ENCODE data around the gene NAP1L1.

NAP1L1 gene

DNA sequence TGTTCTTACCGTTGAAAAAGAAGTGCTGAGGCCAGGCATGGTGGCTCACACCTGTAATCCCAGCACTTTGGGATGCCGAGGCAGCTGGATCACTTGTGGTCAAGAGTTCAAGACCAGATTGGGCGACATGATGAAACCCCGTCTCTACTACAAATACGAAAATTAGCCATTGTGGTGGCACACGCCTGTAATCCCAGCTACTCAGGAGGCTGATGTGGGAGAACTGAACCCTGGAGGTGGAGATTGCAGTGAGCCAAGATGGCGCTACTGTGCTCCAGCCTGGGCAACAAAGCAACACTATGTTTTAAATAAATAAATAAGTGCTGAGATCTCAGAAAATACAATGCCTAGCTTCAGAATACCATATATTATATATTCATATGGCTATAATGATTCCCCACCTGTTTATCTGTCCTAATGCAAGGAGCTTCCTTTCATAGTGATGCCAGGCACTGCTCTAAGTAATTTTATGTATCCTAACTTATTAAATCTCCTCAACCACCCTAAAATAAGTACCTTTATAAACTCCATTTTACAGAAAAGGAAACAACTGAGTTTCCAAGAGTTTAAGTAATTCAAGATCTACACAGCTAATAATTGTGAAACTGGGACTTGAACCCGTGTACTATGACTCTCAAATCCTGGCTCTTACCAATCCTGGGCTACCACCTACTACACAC lies 60.2 kb downstream of the NAP1L1 start:
- TF ChIP-seq, protein P1, sequence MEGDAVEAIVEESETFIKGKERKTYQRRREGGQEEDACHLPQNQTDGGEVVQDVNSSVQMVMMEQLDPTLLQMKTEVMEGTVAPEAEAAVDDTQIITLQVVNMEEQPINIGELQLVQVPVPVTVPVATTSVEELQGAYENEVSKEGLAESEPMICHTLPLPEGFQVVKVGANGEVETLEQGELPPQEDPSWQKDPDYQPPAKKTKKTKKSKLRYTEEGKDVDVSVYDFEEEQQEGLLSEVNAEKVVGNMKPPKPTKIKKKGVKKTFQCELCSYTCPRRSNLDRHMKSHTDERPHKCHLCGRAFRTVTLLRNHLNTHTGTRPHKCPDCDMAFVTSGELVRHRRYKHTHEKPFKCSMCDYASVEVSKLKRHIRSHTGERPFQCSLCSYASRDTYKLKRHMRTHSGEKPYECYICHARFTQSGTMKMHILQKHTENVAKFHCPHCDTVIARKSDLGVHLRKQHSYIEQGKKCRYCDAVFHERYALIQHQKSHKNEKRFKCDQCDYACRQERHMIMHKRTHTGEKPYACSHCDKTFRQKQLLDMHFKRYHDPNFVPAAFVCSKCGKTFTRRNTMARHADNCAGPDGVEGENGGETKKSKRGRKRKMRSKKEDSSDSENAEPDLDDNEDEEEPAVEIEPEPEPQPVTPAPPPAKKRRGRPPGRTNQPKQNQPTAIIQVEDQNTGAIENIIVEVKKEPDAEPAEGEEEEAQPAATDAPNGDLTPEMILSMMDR (IDR thresholded peaks at IDR 0.05; ENCODE audit: low read depth, low read length), result no peak
- DNase-seq, result no peak
- Histone ChIP-seq H3K4me1 (peaks cover 6% of the 10 kb centered on the region; the same call in 1 of the 2 replicates), H3K36me3 (no peaks in the 10 kb centered on the region), H3K4me3 (ENCODE audit: low read depth, low read length) (no peak overlapping the region), H3K27me3 (no peaks in the 10 kb centered on the region), H3K9me3 (no peaks in the 10 kb centered on the region)

DNA sequence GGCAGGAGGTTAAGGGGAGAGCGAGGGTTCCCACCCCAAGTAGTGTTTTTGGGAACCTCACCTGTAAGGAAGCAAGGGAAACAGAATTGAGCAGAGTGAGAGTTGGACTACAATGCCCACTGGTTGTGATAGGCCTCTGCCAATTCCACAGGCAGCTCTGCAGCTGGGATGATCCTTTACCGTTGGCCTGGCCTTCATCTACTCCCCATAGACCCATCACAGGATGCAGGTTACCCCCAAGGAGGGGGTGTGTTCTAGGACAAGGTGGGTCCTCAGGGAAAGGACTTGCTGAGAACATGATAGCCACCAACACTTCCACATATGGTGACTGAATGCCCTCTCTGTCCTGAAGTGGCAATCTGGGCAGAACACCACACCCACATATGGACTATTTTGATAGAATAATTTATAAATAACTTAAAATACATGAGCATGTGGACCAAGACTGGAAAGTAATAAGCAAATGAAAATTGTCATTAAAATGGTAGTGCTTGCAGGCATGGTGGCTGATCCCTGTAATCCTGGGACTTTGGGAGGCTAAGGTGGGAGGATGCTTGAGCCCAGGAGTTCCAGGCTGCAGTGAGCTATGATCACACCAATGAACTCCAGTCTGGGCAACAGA lies 61.3 kb downstream of the NAP1L1 start:
- no peaks in the 10 kb centered on the region for H3K36me3 ChIP-seq
- H3K9me3 ChIP-seq, result no peaks in the 10 kb centered on the region
- H3K4me3 ChIP-seq (ENCODE audit: low read depth, low read length), result no peak overlapping the region
- DNase-seq, result no peak
- peaks cover 6% of the 10 kb centered on the region; the same call in 1 of the 2 replicates for H3K4me1 ChIP-seq
- no peaks in the 10 kb centered on the region for H3K27me3 ChIP-seq
- TF ChIP-seq, protein P1 (IDR thresholded peaks at IDR 0.05; ENCODE audit: low read depth, low read length), result no peak

DNA sequence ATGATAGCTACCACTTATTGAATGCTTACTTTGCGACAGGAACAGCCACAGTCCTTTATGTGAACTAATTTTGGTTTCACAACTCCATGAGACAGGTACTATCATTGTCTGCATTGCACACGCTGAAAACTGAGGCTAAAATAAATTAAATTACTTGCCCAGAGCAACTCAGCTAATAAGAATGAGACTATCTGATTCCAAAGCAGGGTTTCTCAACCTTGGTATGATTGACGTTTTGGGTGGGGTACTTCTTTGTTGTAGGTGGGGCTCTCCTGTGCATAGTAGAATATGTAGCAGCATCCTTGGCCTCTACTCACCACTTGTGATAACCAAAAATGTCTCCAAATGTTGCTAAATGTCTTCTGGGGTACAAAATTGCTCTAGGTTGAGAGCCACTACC lies 62.0 kb downstream of the NAP1L1 start:
- Histone ChIP-seq H3K27me3 (no peaks in the 10 kb centered on the region), H3K4me3 (ENCODE audit: low read depth, low read length) (no peak overlapping the region), H3K9me3 (no peaks in the 10 kb centered on the region), H3K36me3 (no peaks in the 10 kb centered on the region), H3K4me1 (peaks cover 6% of the 10 kb centered on the region; the same call in 1 of the 2 replicates)
- TF ChIP-seq, protein P1 (IDR thresholded peaks at IDR 0.05; ENCODE audit: low read depth, low read length), result no peak
- no peak for DNase-seq

DNA sequence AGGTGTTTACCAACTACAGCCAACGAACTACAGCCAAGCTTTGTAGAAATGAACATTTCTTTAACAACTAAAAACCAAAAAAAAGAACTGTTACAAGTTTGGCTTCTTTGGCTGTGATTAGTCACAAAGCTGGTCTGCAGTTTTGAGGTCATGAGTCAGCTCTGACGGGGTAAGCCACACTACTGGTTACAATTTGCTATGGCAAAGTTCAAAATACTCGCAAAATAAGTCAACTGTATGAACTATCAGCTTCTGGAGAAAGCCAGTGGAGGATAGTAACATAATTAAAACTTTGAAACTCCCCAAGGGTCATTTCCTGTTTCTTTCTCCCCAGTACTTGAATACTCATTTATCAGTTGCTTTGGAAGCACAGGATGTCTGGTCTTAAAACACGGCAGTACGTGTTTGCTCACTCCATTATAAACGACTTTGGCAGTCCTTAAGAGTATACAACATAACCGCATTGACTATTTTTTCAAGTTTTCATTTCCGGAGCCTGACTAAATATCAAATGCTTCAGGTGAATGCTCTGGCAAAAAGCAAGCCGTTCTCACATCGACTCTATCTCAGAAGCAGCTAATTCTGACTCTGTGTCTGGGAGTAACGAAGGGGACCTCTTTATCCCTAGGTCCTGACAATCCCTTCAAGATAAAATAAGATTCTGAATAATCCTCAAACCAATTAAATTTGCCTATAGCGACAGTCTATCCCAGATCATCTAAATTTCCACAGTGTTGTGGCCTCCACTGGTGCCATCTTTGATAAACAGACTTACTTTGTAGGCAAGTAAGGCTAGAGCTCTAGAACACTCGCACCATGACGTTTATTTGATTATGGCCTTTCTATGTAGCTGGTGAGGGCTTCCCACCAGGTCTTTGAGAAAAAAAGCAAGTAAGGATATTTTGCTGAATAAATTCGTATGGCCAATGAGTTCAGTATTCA lies 63.5 kb downstream of the NAP1L1 start:
- Histone ChIP-seq H3K4me3 (ENCODE audit: low read depth, low read length) (no peak overlapping the region), H3K9me3 (no peaks in the 10 kb centered on the region), H3K27me3 (peaks cover 4% of the 10 kb centered on the region; the same call in 1 of the 2 replicates), H3K36me3 (no peaks in the 10 kb centered on the region), H3K4me1 (peaks cover 6% of the 10 kb centered on the region; the same call in 1 of the 2 replicates)
- TF ChIP-seq, protein P1 (IDR thresholded peaks at IDR 0.05; ENCODE audit: low read depth, low read length), result no peak
- no peak for DNase-seq

DNA sequence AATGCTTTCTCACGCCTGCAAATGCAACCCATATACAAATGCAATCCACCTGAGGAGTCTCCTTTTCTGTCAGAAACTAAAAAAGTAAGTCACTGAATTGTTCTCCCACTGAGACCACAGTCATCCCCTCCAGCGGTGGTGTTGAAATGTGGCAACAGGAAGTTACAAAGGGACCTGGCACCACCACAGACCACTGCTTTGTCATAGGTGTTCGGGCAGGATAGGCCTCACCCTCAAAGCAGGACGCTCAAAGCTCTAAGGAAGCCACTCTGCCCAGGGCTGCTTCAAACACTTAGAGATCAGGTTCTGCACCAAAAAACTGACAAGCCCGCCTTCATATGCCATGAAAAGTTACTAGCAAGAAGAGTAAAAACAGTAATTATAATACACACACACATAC lies 64.2 kb downstream of the NAP1L1 start:
- DNase-seq, result no peak
- H3K9me3 ChIP-seq, result no peaks in the 10 kb centered on the region
- peaks cover 3% of the 10 kb centered on the region; the same call in 1 of the 2 replicates for H3K4me1 ChIP-seq
- H3K27me3 ChIP-seq, result peaks cover 9% of the 10 kb centered on the region; the same call in 1 of the 2 replicates
- TF ChIP-seq, protein P1 (IDR thresholded peaks at IDR 0.05; ENCODE audit: low read depth, low read length), result no peak
- no peaks in the 10 kb centered on the region for H3K36me3 ChIP-seq
- no peak overlapping the region for H3K4me3 ChIP-seq (ENCODE audit: low read depth, low read length)
